Activated CD8-positive, alpha-beta T cell treated with anti-CD3 and anti-CD28 coated beads, Interleukin-2, amount 10 ng/mL, durations not matched to agents 7 days and 5 days (primary cell): ENCODE measurements around the gene DOCK3. TPM values are rescaled to one million over a fixed set of nuclear protein-coding genes. Genes with fewer than 3 reads are reported as not detected.

Experiments
- ATAC-seq: fragments of 150-1000 bp; cut with Tn5 transposase; one replicate; pipeline ENCODE4 v1.10.0; 2021; ENCODE audit warnings: moderate library complexity
- CTCF ChIA-PET: fragments of 350-600 bp; sonication (Branson Sonifier 250); formaldehyde crosslinking; loops from one replicate; lab custom pipeline; 2021; ENCODE audit warnings: antibody characterized with exemption; lab: Charles Lee
- POLR2A ChIA-PET: fragments of 350-600 bp; sonication (Branson Sonifier 250); formaldehyde crosslinking; loops from one replicate; lab custom pipeline; 2021; ENCODE audit warnings: antibody characterized with exemption; lab: Charles Lee
- DNase-seq: peaks from one replicate; pipeline ENCODE4 v3.0.0-alpha.2; 2020
- H3K27ac Mint-ChIP-seq: one replicate; pipeline ENCODE4 v1.8.0; 2021; ENCODE audit warnings: mild to moderate bottlenecking, mixed read lengths
- H3K27me3 Mint-ChIP-seq: one replicate; pipeline ENCODE4 v1.8.0; 2021; ENCODE audit warnings: low read depth, mixed read lengths
- H3K36me3 Mint-ChIP-seq: one replicate; pipeline ENCODE4 v1.8.0; 2021; ENCODE audit warnings: low read depth, mixed read lengths
- H3K4me1 Mint-ChIP-seq: one replicate; pipeline ENCODE4 v1.8.0; 2021; ENCODE audit warnings: low read depth, mixed read lengths
- H3K4me3 Mint-ChIP-seq: one replicate; pipeline ENCODE4 v1.8.0; 2021; ENCODE audit warnings: mild to moderate bottlenecking, mixed read lengths
- H3K9me3 Mint-ChIP-seq: one replicate; pipeline ENCODE4 v1.8.0; 2022; ENCODE audit warnings: mixed read lengths; ENCODE audit not compliant: insufficient read depth
- total RNA-seq, 2 experiments: library from RNA; stranded (reverse); gene quantifications; one replicate each; pipeline ENCODE4 v1.2.3, GENCODE V29; 2021

The DOCK3 gene
- total RNA-seq, 2 experiments from 2014 or later: 3.2 to 3.4 TPM

- no peak overlapping the region for H3K4me3 Mint-ChIP-seq
- H3K36me3 Mint-ChIP-seq: peaks cover 14% of the 10 kb centered on the region
- no peak for DNase-seq
- H3K27ac Mint-ChIP-seq: peak overlapping the region; percentile 72
- POLR2A ChIA-PET: no interaction called here
- peaks cover 27% of the 10 kb centered on the region for H3K4me1 Mint-ChIP-seq
- no peaks in the 10 kb centered on the region for H3K9me3 Mint-ChIP-seq
- ATAC-seq: no peak
- no peaks in the 10 kb centered on the region for H3K27me3 Mint-ChIP-seq
- CTCF ChIA-PET: interaction anchor here (1.6 to 3.4 kb wide), 4 partner anchors 10 to 807 kb away, joined by 3 to 13 read pairs (median 5); partner anchors contain the start of genes MAPKAPK3 and RBM15B
Measured at GRCh38 chr3:51379746-51380455, 705.2 kb downstream of the DOCK3 start.

GRCh38 chr3:51380601-51381332, 706.0 kb downstream of the DOCK3 start:
- Mint-ChIP-seq H3K4me1 (peaks cover 28% of the 10 kb centered on the region), H3K27me3 (no peaks in the 10 kb centered on the region), H3K27ac (no peak overlapping the region), H3K36me3 (peaks cover 17% of the 10 kb centered on the region), H3K4me3 (no peak overlapping the region), H3K9me3 (no peaks in the 10 kb centered on the region)
- no peak for DNase-seq
- ATAC-seq: no peak
- POLR2A ChIA-PET: no interaction called here
- CTCF ChIA-PET: interaction anchor here (1.9 to 3.4 kb wide), 2 partner anchors 9 to 764 kb away, joined by 6 to 13 read pairs; partner anchors contain the start of genes MAPKAPK3 and RBM15B

GRCh38 chr3:51381333-51381705, 706.6 kb downstream of the DOCK3 start:
- Mint-ChIP-seq H3K4me3 (no peak overlapping the region), H3K4me1 (peaks cover 33% of the 10 kb centered on the region), H3K27ac (no peak overlapping the region), H3K9me3 (no peaks in the 10 kb centered on the region), H3K27me3 (no peaks in the 10 kb centered on the region), H3K36me3 (peaks cover 23% of the 10 kb centered on the region)
- CTCF ChIA-PET: interaction anchor here (3.4 kb wide), 1 partner anchor 8 kb away, joined by 13 read pairs; the partner anchor contains the start of gene RBM15B
- no peak for DNase-seq
- POLR2A ChIA-PET: interaction anchor here (0.8 kb wide), 1 partner anchor 877 kb away, joined by 4 read pairs; no protein-coding TSS in a partner anchor
- ATAC-seq: no peak

- Mint-ChIP-seq H3K36me3 (peaks cover 30% of the 10 kb centered on the region), H3K4me1 (peaks cover 42% of the 10 kb centered on the region), H3K4me3 (no peak overlapping the region), H3K27me3 (no peaks in the 10 kb centered on the region), H3K27ac (no peak overlapping the region), H3K9me3 (no peaks in the 10 kb centered on the region)
- ATAC-seq (no peak), DNase-seq (no peak)
- ChIA-PET CTCF (interaction anchor here (1.6 to 3.4 kb wide), 2 partner anchors 8 to 771 kb away, joined by 4 to 13 read pairs; partner anchors contain the start of genes CISH and RBM15B), POLR2A (interaction anchor here (0.8 kb wide), 1 partner anchor 878 kb away, joined by 4 read pairs; no protein-coding TSS in a partner anchor)
Measured at GRCh38 chr3:51382076-51382745, 707.5 kb downstream of the DOCK3 start.

GRCh38 chr3:51382947-51383578, 708.3 kb downstream of the DOCK3 start:
- no peak for ATAC-seq
- H3K9me3 Mint-ChIP-seq: no peaks in the 10 kb centered on the region
- peaks cover 50% of the 10 kb centered on the region for H3K4me1 Mint-ChIP-seq
- DNase-seq: no peak
- peak overlapping the region; percentile 100 for H3K4me3 Mint-ChIP-seq
- peaks cover 37% of the 10 kb centered on the region for H3K36me3 Mint-ChIP-seq
- peak overlapping the region; percentile 99 for H3K27ac Mint-ChIP-seq
- H3K27me3 Mint-ChIP-seq: no peaks in the 10 kb centered on the region
- CTCF ChIA-PET: interaction anchor here (1.4 to 8.4 kb wide), 3 partner anchors 10 to 771 kb away, joined by 3 to 106 read pairs (median 4); partner anchors contain the start of genes CISH and MAPKAPK3
- POLR2A ChIA-PET: interaction anchor here (0.6 to 1.0 kb wide), 2 partner anchors 421 to 814 kb away, joined by 3 read pairs; partner anchors contain the start of gene HEMK1

GRCh38 chr3:51384055-51384725, 709.5 kb downstream of the DOCK3 start:
- ChIA-PET POLR2A (interaction anchor here (0.8 to 4.0 kb wide), 4 partner anchors 116 to 771 kb away, joined by 3 to 18 read pairs (median 4); partner anchors contain the start of genes DCAF1 and MAPKAPK3), CTCF (interaction anchor here (0.7 to 8.4 kb wide), 7 partner anchors 8 to 793 kb away, joined by 3 to 106 read pairs (median 4); partner anchors contain the start of genes CISH and MAPKAPK3)
- H3K36me3 Mint-ChIP-seq: peaks cover 44% of the 10 kb centered on the region
- H3K9me3 Mint-ChIP-seq: no peaks in the 10 kb centered on the region
- peak overlapping the region; percentile 100 for H3K4me3 Mint-ChIP-seq
- peak overlapping the region; percentile 99 for H3K27ac Mint-ChIP-seq
- DNase-seq (peak; percentile 46), ATAC-seq (peak; percentile 24)
- peaks cover 54% of the 10 kb centered on the region for H3K4me1 Mint-ChIP-seq
- no peaks in the 10 kb centered on the region for H3K27me3 Mint-ChIP-seq

- no peaks in the 10 kb centered on the region for H3K9me3 Mint-ChIP-seq
- POLR2A ChIA-PET: interaction anchor here (0.8 to 4.0 kb wide), 10 partner anchors 10 to 816 kb away, joined by 3 to 18 read pairs (median 4); partner anchors contain the start of genes DCAF1, HEMK1 and MAPKAPK3
- peak within 1 kb of the TSS; percentile 99 for H3K27ac Mint-ChIP-seq
- CTCF ChIA-PET: interaction anchor here (1.1 to 8.4 kb wide), 11 partner anchors 11 to 813 kb away, joined by 3 to 106 read pairs (median 4); partner anchors contain the start of gene MAPKAPK3
- DNase-seq (peak; percentile 99), ATAC-seq (peak; percentile 98)
- peaks cover 49% of the 10 kb centered on the region for H3K36me3 Mint-ChIP-seq
- peaks cover 54% of the 10 kb centered on the region for H3K4me1 Mint-ChIP-seq
- H3K4me3 Mint-ChIP-seq: peak within 1 kb of the TSS; percentile 100
- no peaks in the 10 kb centered on the region for H3K27me3 Mint-ChIP-seq
Measured at GRCh38 chr3:51384726-51385473, 710.2 kb downstream of the DOCK3 start, which contains the start of gene MANF. MANF (plus strand) TSS chr3:51385291; CDS start chr3:51385343, 52 bp downstream.

GRCh38 chr3:51385621-51386091, 710.9 kb downstream of the DOCK3 start:
- Mint-ChIP-seq H3K27ac (peak overlapping the region; percentile 99), H3K36me3 (peaks cover 49% of the 10 kb centered on the region), H3K4me3 (peak overlapping the region; percentile 100), H3K27me3 (no peaks in the 10 kb centered on the region), H3K4me1 (peaks cover 59% of the 10 kb centered on the region), H3K9me3 (no peaks in the 10 kb centered on the region)
- CTCF ChIA-PET: interaction anchor here (0.7 to 8.4 kb wide), 15 partner anchors 10 to 813 kb away, joined by 3 to 106 read pairs (median 4); partner anchors contain the start of genes DOCK3 and MAPKAPK3
- no peak for DNase-seq
- POLR2A ChIA-PET: interaction anchor here (0.8 to 4.0 kb wide), 13 partner anchors 10 to 817 kb away, joined by 3 to 18 read pairs (median 4); partner anchors contain the start of genes DCAF1, HEMK1 and MAPKAPK3
- no peak for ATAC-seq

GRCh38 chr3:51386159-51386851, 711.6 kb downstream of the DOCK3 start:
- ATAC-seq (no peak), DNase-seq (no peak)
- Mint-ChIP-seq H3K4me3 (peak overlapping the region; percentile 100), H3K9me3 (no peaks in the 10 kb centered on the region), H3K27ac (peak overlapping the region; percentile 99), H3K4me1 (peaks cover 62% of the 10 kb centered on the region), H3K27me3 (no peaks in the 10 kb centered on the region), H3K36me3 (peaks cover 49% of the 10 kb centered on the region)
- ChIA-PET POLR2A (interaction anchor here (0.8 to 4.0 kb wide), 12 partner anchors 9 to 795 kb away, joined by 3 to 18 read pairs (median 4); partner anchors contain the start of genes DCAF1 and MAPKAPK3), CTCF (interaction anchor here (0.7 to 8.4 kb wide), 14 partner anchors 15 to 814 kb away, joined by 3 to 106 read pairs (median 4); partner anchors contain the start of genes DOCK3 and MAPKAPK3)
